HEK293T (cell line): ENCODE results near the gene RBM17.

Experiments
- CTBP1 ChIP-seq: fragments of 450-650 bp; IDR thresholded peaks from 2 replicates; pipeline ENCODE4 v1.6.1; 2016; ENCODE audit warnings: borderline replicate concordance
- L3MBTL2 ChIP-seq: fragments of 450-650 bp; conservative IDR thresholded peaks from 2 replicates; pipeline ENCODE4 v1.6.1; 2016; ENCODE audit warnings: mild to moderate bottlenecking
- TARDBP ChIP-seq: fragments of 450-650 bp; IDR thresholded peaks from 2 replicates; pipeline ENCODE4 v1.6.1; 2016

- no peak for TF ChIP-seq TARDBP
- no peak for TF ChIP-seq L3MBTL2
- no peak for TF ChIP-seq CTBP1
These were observed 9.8 kb upstream of the RBM17 start for GRCh38 chr10:6079044-6079443.
